IMR-90 (cell line): ENCODE measurements around the gene AGAP1.

Experiments
- CEBPB ChIP-seq: IDR thresholded peaks from 2 replicates; pipeline ENCODE4 v1.6.1; 2012; ENCODE audit warnings: low read depth, low read length, improper control_type of control experiment
- CHD1 ChIP-seq: IDR thresholded peaks from 2 replicates; pipeline ENCODE4 v1.6.1; 2012; ENCODE audit warnings: low read depth, low read length, improper control_type of control experiment
- NFE2L2 ChIP-seq: fragments of 150-350 bp; IDR thresholded peaks from 2 replicates; pipeline ENCODE4 v1.6.1; 2016; ENCODE audit warnings: low read depth, mild to moderate bottlenecking, low read length
- POLR2A ChIP-seq: IDR thresholded peaks from 2 replicates; pipeline ENCODE4 v1.6.1; 2012; ENCODE audit warnings: mild to moderate bottlenecking, low read depth, low read length
- SMC3 ChIP-seq: fragments of 150-350 bp; IDR thresholded peaks from 2 replicates; pipeline ENCODE4 v1.6.1; 2016; ENCODE audit warnings: low read depth, mild to moderate bottlenecking, antibody characterized with exemption, low read length, moderate library complexity
- USF2 ChIP-seq: fragments of 150-350 bp; IDR thresholded peaks from 2 replicates; pipeline ENCODE4 v1.6.1; 2017; ENCODE audit warnings: mild to moderate bottlenecking, antibody characterized with exemption, low read length, low read depth
- TF ChIP-seq, protein P1 (sequence below): conservative IDR thresholded peaks from 2 replicates; pipeline ENCODE4 v1.5.1; 2012; ENCODE audit warnings: mild to moderate bottlenecking, low read depth, low read length, improper control_type of control experiment
- TF ChIP-seq, protein P2 (sequence below): fragments of 150-350 bp; IDR thresholded peaks from 2 replicates; pipeline ENCODE4 v1.6.1; 2016; ENCODE audit warnings: low read depth, mild to moderate bottlenecking, low read length, moderate library complexity, borderline replicate concordance

- TF ChIP-seq, protein P1, sequence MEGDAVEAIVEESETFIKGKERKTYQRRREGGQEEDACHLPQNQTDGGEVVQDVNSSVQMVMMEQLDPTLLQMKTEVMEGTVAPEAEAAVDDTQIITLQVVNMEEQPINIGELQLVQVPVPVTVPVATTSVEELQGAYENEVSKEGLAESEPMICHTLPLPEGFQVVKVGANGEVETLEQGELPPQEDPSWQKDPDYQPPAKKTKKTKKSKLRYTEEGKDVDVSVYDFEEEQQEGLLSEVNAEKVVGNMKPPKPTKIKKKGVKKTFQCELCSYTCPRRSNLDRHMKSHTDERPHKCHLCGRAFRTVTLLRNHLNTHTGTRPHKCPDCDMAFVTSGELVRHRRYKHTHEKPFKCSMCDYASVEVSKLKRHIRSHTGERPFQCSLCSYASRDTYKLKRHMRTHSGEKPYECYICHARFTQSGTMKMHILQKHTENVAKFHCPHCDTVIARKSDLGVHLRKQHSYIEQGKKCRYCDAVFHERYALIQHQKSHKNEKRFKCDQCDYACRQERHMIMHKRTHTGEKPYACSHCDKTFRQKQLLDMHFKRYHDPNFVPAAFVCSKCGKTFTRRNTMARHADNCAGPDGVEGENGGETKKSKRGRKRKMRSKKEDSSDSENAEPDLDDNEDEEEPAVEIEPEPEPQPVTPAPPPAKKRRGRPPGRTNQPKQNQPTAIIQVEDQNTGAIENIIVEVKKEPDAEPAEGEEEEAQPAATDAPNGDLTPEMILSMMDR = no peak
- TF ChIP-seq CEBPB = no peak
- no peak for TF ChIP-seq POLR2A
- TF ChIP-seq, protein P2, sequence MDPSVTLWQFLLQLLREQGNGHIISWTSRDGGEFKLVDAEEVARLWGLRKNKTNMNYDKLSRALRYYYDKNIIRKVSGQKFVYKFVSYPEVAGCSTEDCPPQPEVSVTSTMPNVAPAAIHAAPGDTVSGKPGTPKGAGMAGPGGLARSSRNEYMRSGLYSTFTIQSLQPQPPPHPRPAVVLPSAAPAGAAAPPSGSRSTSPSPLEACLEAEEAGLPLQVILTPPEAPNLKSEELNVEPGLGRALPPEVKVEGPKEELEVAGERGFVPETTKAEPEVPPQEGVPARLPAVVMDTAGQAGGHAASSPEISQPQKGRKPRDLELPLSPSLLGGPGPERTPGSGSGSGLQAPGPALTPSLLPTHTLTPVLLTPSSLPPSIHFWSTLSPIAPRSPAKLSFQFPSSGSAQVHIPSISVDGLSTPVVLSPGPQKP = no peak
- no peak for TF ChIP-seq SMC3
- no peak for TF ChIP-seq USF2
- no peak for TF ChIP-seq CHD1
- TF ChIP-seq NFE2L2 = no peak
Measured at GRCh38 chr2:236088368-236089057, 594.7 kb downstream of the AGAP1 start.
